IMR-90 (cell line): ENCODE data around the gene ADAMTS12. TPM values are rescaled to one million over a fixed set of nuclear protein-coding genes. Genes with fewer than 3 reads are reported as not detected.
A peak's percentile ranks its signal among the peaks of the same experiment; 100 is the strongest.

Experiments
- ATAC-seq: fragments of 200-7000 bp; cut with Tn5 transposase; 2 replicates; pipeline ENCODE4 v1.9.1; 2020; ENCODE audit warnings: low read depth, mild to moderate bottlenecking, moderate library complexity
- BruUV-seq: library from RNA; stranded (reverse); fragments of 400-500 nt; replicated peaks from 2 replicates; lab custom pipeline; 2021; lab: Mats Ljungman, UMichigan
- CTCF ChIA-PET: fragments of 300-600 bp; formaldehyde crosslinking; extraction: SDS; loops from one replicate; lab custom pipeline; 2021; ENCODE audit warnings: antibody characterized with exemption; lab: Yijun Ruan, JAX
- POLR2A ChIA-PET: fragments of 300-600 bp; sonication (Branson Sonifier 250); formaldehyde crosslinking; loops from one replicate; lab custom pipeline; 2022; ENCODE audit warnings: antibody characterized with exemption; ENCODE audit not compliant: unreplicated experiment; lab: Charles Lee
- DNase-seq: peaks from one replicate; pipeline ENCODE4 v3.0.0; 2013
- H2AFZ ChIP-seq: replicated peaks from 2 replicates; pipeline ENCODE3; 2013; ENCODE audit warnings: low read length, mild to moderate bottlenecking; ENCODE audit not compliant: poor library complexity
- H2AK5ac ChIP-seq: 2 replicates; pipeline ENCODE4 v1.6.1; 2013; ENCODE audit warnings: low read depth, low read length, inconsistent platforms
- H2AK9ac ChIP-seq: replicated peaks from 2 replicates; pipeline ENCODE3; 2013; ENCODE audit warnings: mild to moderate bottlenecking, low read depth, low read length, moderate library complexity; ENCODE audit not compliant: poor library complexity
- H2BK120ac ChIP-seq: 2 replicates; pipeline ENCODE4 v1.6.1; 2013; ENCODE audit warnings: low read depth, low read length, inconsistent platforms
- H2BK15ac ChIP-seq: 3 replicates; pipeline ENCODE4 v1.6.1; 2013; ENCODE audit warnings: low read depth, low read length, inconsistent platforms
- H2BK20ac ChIP-seq: 2 replicates; pipeline ENCODE4 v1.6.1; 2013; ENCODE audit warnings: low read depth, mild to moderate bottlenecking, inconsistent platforms, low read length, moderate library complexity
- H2BK5ac ChIP-seq: 2 replicates; pipeline ENCODE4 v1.6.1; 2013; ENCODE audit warnings: mild to moderate bottlenecking, low read depth, low read length, inconsistent platforms; ENCODE audit not compliant: poor library complexity, severe bottlenecking
- H3K14ac ChIP-seq: replicated peaks from 2 replicates; pipeline ENCODE4 v1.6.1; 2013; ENCODE audit warnings: low read depth, low read length, inconsistent platforms
- H3K18ac ChIP-seq: 2 replicates; pipeline ENCODE4 v1.6.1; 2013; ENCODE audit warnings: low read depth, low read length, control low read depth
- H3K23ac ChIP-seq: 2 replicates; pipeline ENCODE4 v1.6.1; 2013; ENCODE audit warnings: low read depth, low read length, inconsistent platforms
- H3K27ac ChIP-seq: 2 replicates; pipeline ENCODE4 v1.5.1; 2013; ENCODE audit warnings: mild to moderate bottlenecking, control low read depth, low read length; ENCODE audit not compliant: insufficient read depth
- H3K27me3 ChIP-seq: 2 replicates; pipeline ENCODE4 v1.6.1; 2013; ENCODE audit warnings: low read length; ENCODE audit not compliant: control insufficient read depth, insufficient read depth
- H3K36me3 ChIP-seq: 2 replicates; pipeline ENCODE4 v1.6.1; 2013; ENCODE audit warnings: low read length, mixed read lengths; ENCODE audit not compliant: control insufficient read depth, insufficient read depth
- H3K4ac ChIP-seq: 2 replicates; pipeline ENCODE4 v1.6.1; 2013; ENCODE audit warnings: low read depth, low read length, inconsistent platforms
- H3K4me1 ChIP-seq: 2 replicates; pipeline ENCODE4 v1.6.1; 2013; ENCODE audit warnings: low read length, mixed read lengths; ENCODE audit not compliant: control insufficient read depth, insufficient read depth
- H3K4me2 ChIP-seq: 2 replicates; pipeline ENCODE4 v1.6.1; 2013; ENCODE audit warnings: low read depth, mild to moderate bottlenecking, control low read depth, low read length, moderate library complexity
- H3K4me3 ChIP-seq: 2 replicates; pipeline ENCODE4 v1.5.1; 2013; ENCODE audit warnings: low read depth, mild to moderate bottlenecking, control low read depth, low read length, moderate library complexity; ENCODE audit not compliant: insufficient read depth
- H3K56ac ChIP-seq: 2 replicates; pipeline ENCODE4 v1.6.1; 2013; ENCODE audit warnings: low read length, inconsistent platforms; ENCODE audit not compliant: insufficient read depth; ENCODE audit errors: extremely low read depth
- H3K79me1 ChIP-seq, 2 experiments: 2 replicates each; pipeline ENCODE4 v1.6.1; 2013; ENCODE audit warnings: low read length in 2 of 2, inconsistent platforms in 1 of 2, low read depth in 1 of 2
- H3K9ac ChIP-seq: 2 replicates; pipeline ENCODE4 v1.6.1; 2013; ENCODE audit warnings: low read depth, low read length, control low read depth
- H3K9me1 ChIP-seq: 2 replicates; pipeline ENCODE4 v1.6.1; 2013; ENCODE audit warnings: low read length, inconsistent platforms; ENCODE audit not compliant: insufficient read depth
- H3K9me3 ChIP-seq: 2 replicates; pipeline ENCODE4 v1.6.1; 2013; ENCODE audit warnings: low read length; ENCODE audit not compliant: control insufficient read depth, insufficient read depth
- H4K20me1 ChIP-seq: 2 replicates; pipeline ENCODE4 v1.6.1; 2013; ENCODE audit warnings: low read length, inconsistent platforms; ENCODE audit not compliant: insufficient read depth
- H4K5ac ChIP-seq: 2 replicates; pipeline ENCODE4 v1.6.1; 2013; ENCODE audit warnings: mild to moderate bottlenecking, low read depth, low read length, control low read depth
- H4K8ac ChIP-seq, 2 experiments: 2 replicates each; pipeline ENCODE4 v1.6.1; 2013; ENCODE audit warnings: low read depth in 2 of 2, low read length in 2 of 2, control low read depth in 1 of 2, inconsistent platforms in 1 of 2
- H4K91ac ChIP-seq: 2 replicates; pipeline ENCODE4 v1.6.1; 2013; ENCODE audit warnings: low read depth, low read length, inconsistent platforms; ENCODE audit not compliant: insufficient read depth
- BHLHE40 ChIP-seq: fragments of 150-350 bp; IDR thresholded peaks from 2 replicates; pipeline ENCODE4 v1.6.1; 2016; ENCODE audit warnings: mild to moderate bottlenecking, low read depth, low read length
- CHD1 ChIP-seq: IDR thresholded peaks from 2 replicates; pipeline ENCODE4 v1.6.1; 2012; ENCODE audit warnings: low read depth, low read length, improper control_type of control experiment
- FOS ChIP-seq: fragments of 150-350 bp; IDR thresholded peaks from 2 replicates; pipeline ENCODE4 v1.6.1; 2016; ENCODE audit warnings: low read depth, low read length
- MAFK ChIP-seq: IDR thresholded peaks from 2 replicates; pipeline ENCODE4 v1.6.1; 2012; ENCODE audit warnings: low read depth, low read length, improper control_type of control experiment
- MAZ ChIP-seq: IDR thresholded peaks from 2 replicates; pipeline ENCODE4 v1.6.1; 2012; ENCODE audit warnings: low read depth, mild to moderate bottlenecking, low read length, improper control_type of control experiment, moderate library complexity, borderline replicate concordance
- MXI1 ChIP-seq: IDR thresholded peaks from 2 replicates; pipeline ENCODE4 v1.6.1; 2012; ENCODE audit warnings: low read depth, mild to moderate bottlenecking, low read length, moderate library complexity, borderline replicate concordance
- RCOR1 ChIP-seq: IDR thresholded peaks from 2 replicates; pipeline ENCODE4 v1.6.1; 2012; ENCODE audit warnings: mild to moderate bottlenecking, low read length, improper control_type of control experiment; ENCODE audit not compliant: insufficient replicate concordance
- RFX5 ChIP-seq: IDR thresholded peaks from 2 replicates; pipeline ENCODE4 v1.8.0; 2012; ENCODE audit warnings: low read depth, mild to moderate bottlenecking, low read length, moderate library complexity
- WGBS, 2 experiments: methylation state at CpG; one replicate each; pipeline versions ENCODE4 v1.1.5 to v1.1.7; 2013; ENCODE audit warnings: missing lambda C conversion rate in 2 of 2; ENCODE audit not compliant: insufficient read length in 1 of 2; ENCODE audit errors: extremely low coverage in 2 of 2; 5-methylcytosine and 5-hydroxymethylcytosine counted together
- dilution Hi-C: fragments of 300-500 bp; cut with HindIII; formaldehyde crosslinking; loops from one replicate; pipeline ENCODE4 v1.14.3; 2018; ENCODE audit warnings: low sequenced_read_pairs; ENCODE audit not compliant: unreplicated experiment
- in situ Hi-C: fragments of 300-500 bp; cut with MboI; formaldehyde crosslinking; loops from 3 replicates; pipeline ENCODE4 v1.14.3; 2019; ENCODE audit warnings: low sequenced_read_pairs, inconsistent platforms, mixed read lengths
- intact Hi-C: fragments of 100-400 bp; cut with micrococcal nuclease; formaldehyde crosslinking; loops from 2 replicates; pipeline ENCODE4 v1.10.0; 2022
- polyA plus RNA-seq, 3 experiments: library from polyadenylated mRNA; depleted of rRNA; stranded (reverse); fragments of >200 nt; gene quantifications; 2 replicates each; pipeline ENCODE4 v1.2.3, GENCODE V29; 2012; ENCODE audit warnings: low replicate concordance in 1 of 3
- total RNA-seq: library from RNA; depleted of rRNA; stranded (reverse); fragments of >200 nt; gene quantifications from 2 replicates; pipeline ENCODE4 v1.2.3, GENCODE V29; 2012
- TF ChIP-seq, protein P1 (sequence below): fragments of 150-350 bp; IDR thresholded peaks from 2 replicates; pipeline ENCODE4 v1.6.1; 2017; ENCODE audit warnings: mild to moderate bottlenecking, antibody characterized with exemption, low read length, low read depth
- TF ChIP-seq, protein P2 (sequence below): fragments of 150-350 bp; IDR thresholded peaks from 2 replicates; pipeline ENCODE4 v1.6.1; 2016; ENCODE audit warnings: low read depth, mild to moderate bottlenecking, low read length, moderate library complexity, borderline replicate concordance

The ADAMTS12 gene
- total and polyA plus RNA-seq, 2 of the 4 experiments (the other 2 are of a cell fraction): 27.3 to 51.3 TPM

GRCh38 chr5:33891446-33891787 is 373 bp downstream of the ADAMTS12 start (continued):
- TF ChIP-seq BHLHE40 (no peak), MAFK (no peak), RFX5 (no peak), RCOR1 (no peak)

- Histone ChIP-seq H3K36me3 (no peaks in the 10 kb centered on the region), H4K91ac (peak overlapping the region; percentile 28; the same call in 1 of the 2 replicates), H3K4ac (peak overlapping the region; percentile 76), H4K8ac (peak overlapping the region in 1 of 2 experiments; percentile 85; a peak in 3 of 4 replicates), H2AK5ac (peak overlapping the region; percentile 50), H3K4me2 (peak overlapping the region; percentile 92), H3K9me3 (no peaks in the 10 kb centered on the region), H2AK9ac (peak overlapping the region; percentile 39), H3K14ac (peak overlapping the region; percentile 75), H3K56ac (peak overlapping the region; percentile 33), H3K23ac (peak overlapping the region; percentile 84), H3K18ac (peak overlapping the region; percentile 73), H3K4me1 (peaks cover 19% of the 10 kb centered on the region), H3K27ac (peak overlapping the region; percentile 72; the same call in 1 of the 2 replicates), H2AFZ (peak overlapping the region; percentile 71), H2BK5ac (peak overlapping the region; percentile 72), H3K27me3 (no peaks in the 10 kb centered on the region), H3K9ac (peak overlapping the region; percentile 87), H2BK120ac (peak overlapping the region; percentile 62), H3K79me1 (peaks cover 5 to 50% of the 10 kb centered on the region in 2 experiments; a peak in 3 of 4 replicates), H4K20me1 (peaks cover 9% of the 10 kb centered on the region; the same call in 1 of the 2 replicates), H2BK20ac (peak overlapping the region; percentile 48; the same call in 1 of the 2 replicates), H2BK15ac (peak overlapping the region; percentile 3; the same call in 1 of the 3 replicates), H3K4me3 (peak overlapping the region; percentile 57), H3K9me1 (peaks cover 3% of the 10 kb centered on the region; the same call in 1 of the 2 replicates), H4K5ac (peak overlapping the region; percentile 56)
- 0% methylated on average over 1 of the region's 12 CpGs; no CpG with 5 or more reads in 1 of the 2 experiments for WGBS, 2 experiments
- BruUV-seq: no TSS peak
- dilution Hi-C loops (no loop called here), intact Hi-C loops (loop anchor here (2.0 to 5.0 kb wide), 5 partner anchors 44 to 448 kb away; partner anchors contain the start of gene TARS1), in situ Hi-C loops (no loop called here)
- ChIA-PET POLR2A (no interaction called here), CTCF (interaction anchor here (0.5 to 1.4 kb wide), 4 partner anchors 10 to 762 kb away, joined by 3 to 4 read pairs (median 4); no protein-coding TSS in a partner anchor)
- ATAC-seq: peak; percentile 7; the same call in 1 of the 2 replicates
- DNase-seq: peak; percentile 51
- TF ChIP-seq RCOR1: no peak
- TF ChIP-seq MAZ: no peak
- no peak for TF ChIP-seq CHD1
- TF ChIP-seq MXI1: no peak
- TF ChIP-seq, protein P1, sequence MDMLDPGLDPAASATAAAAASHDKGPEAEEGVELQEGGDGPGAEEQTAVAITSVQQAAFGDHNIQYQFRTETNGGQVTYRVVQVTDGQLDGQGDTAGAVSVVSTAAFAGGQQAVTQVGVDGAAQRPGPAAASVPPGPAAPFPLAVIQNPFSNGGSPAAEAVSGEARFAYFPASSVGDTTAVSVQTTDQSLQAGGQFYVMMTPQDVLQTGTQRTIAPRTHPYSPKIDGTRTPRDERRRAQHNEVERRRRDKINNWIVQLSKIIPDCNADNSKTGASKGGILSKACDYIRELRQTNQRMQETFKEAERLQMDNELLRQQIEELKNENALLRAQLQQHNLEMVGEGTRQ: no peak
- TF ChIP-seq, protein P2, sequence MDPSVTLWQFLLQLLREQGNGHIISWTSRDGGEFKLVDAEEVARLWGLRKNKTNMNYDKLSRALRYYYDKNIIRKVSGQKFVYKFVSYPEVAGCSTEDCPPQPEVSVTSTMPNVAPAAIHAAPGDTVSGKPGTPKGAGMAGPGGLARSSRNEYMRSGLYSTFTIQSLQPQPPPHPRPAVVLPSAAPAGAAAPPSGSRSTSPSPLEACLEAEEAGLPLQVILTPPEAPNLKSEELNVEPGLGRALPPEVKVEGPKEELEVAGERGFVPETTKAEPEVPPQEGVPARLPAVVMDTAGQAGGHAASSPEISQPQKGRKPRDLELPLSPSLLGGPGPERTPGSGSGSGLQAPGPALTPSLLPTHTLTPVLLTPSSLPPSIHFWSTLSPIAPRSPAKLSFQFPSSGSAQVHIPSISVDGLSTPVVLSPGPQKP: no peak
- peak; percentile 61; the same call in 1 of the 2 replicates for TF ChIP-seq MAFK
- no peak for TF ChIP-seq FOS
These were observed 1.4 kb downstream of the ADAMTS12 start for GRCh38 chr5:33890131-33891032.
